Measurements from ENCODE around the gene RPL13.
A peak's percentile ranks its signal among the peaks of the same experiment; 100 is the strongest.

Gene RPL13

DNA sequence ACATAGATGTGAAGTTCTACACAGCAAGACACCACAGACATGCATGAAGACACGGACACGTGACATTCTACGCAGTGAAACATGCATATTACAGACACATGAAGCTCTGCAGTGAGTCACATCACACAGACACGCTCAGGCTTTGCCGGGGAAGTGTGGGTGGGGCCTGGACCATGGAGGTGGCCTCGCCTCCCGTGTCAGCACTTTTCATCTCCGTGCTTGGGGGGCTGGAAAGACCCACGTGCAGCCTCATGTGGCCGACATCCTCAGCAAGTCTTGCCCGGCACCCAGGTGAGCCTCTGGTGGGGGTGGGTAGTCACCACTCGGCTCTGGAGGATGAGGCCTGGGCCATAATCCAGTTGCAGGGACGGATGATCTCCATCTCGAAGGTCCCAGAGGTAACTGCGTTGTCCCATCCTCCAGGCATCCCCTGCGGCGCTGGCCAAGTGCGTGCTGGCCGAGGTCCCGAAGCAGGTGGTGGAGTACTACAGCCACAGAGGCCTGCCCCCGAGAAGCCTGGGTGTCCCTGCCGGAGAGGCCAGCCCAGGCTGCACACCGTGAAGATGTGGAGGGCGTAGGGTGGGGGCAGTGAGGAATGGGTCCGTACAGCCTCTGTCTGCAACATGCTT, 35.7 kb downstream of the RPL13 start:
- no peak for DNase-seq (ENCODE audit: extremely low read depth in 1 of 2, low read depth in 1 of 2)

DNA sequence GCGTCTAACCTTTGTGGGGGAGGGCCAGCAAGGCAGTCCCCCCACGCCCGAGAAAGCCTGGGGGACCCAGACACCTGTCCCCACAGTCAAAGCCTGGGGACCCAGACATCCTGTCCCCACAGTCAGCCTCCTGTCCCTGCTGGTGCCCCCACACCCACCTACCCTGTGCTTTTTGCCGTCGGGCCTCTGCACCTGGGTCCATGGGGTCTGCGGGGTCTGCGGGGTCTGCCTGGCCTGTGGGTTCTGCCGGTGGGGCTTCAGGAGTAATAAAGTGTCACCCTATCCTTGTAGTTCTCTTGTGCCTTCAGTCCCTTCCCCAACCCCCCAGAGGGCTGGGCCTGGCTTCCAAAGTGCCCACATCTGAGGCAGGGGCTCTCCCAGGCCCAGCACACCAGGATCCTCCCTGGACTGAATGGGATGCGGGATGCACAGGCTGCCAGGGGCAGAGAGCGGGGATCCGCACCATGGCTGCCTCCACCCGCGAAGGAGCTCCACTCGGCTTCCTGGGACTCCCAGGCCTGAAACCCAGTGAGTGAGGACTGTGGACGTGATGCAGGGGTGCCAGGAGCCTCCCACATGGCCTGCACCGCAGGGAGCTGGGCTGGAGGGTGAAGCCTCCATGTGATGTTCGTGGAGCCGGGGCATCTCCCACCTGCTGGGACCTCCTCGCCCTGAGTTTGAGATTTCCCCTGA, 36.6 kb downstream of the RPL13 start:
- DNase-seq (ENCODE audit: extremely low read depth in 1 of 2, low read depth in 1 of 2), result no peak

DNA sequence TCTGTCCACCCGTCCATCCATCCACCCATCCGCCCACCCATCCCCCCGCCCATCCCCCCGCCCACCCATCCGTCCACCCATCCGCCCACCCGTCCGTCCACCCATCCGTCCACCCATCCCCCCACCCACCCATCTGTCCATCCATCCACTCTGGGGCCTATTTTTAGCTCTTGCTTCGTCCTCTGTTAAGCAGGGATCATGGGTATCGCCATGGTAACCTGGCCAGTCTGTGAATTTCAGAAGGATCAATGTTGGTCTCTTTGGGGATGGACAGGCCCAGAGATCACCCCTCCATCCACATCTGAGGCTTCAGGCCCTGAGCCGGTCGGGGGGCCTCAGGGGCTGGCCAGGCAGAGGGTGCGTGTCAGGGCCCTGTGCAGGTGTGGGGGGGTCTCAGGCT, 37.7 kb downstream of the RPL13 start:
- no peak for DNase-seq (ENCODE audit: extremely low read depth in 1 of 2, low read depth in 1 of 2)

DNA sequence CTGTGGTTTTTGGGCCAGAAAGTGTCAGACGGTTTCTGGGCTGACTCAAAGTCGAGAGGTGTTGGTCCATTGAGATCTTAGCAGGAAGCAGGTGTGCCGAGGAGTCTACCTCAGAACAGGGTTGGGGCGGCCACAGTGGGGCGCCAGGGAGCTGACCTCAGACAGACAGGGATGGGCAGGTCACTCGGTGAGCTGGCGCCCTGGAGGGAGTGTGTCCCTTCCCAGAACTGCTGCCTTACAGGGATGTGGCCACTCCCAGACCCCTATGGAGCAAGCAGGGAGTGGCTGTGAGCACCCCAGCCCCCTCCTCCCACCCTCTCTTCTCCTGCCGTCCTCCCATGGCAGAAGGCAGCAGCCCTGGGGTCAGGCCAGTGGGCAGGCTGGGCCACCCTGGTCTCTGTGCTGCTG, 39.0 kb downstream of the RPL13 start:
- peak in 1 of 2 donors; percentile 29 for DNase-seq (ENCODE audit: extremely low read depth in 1 of 2, low read depth in 1 of 2)

DNA sequence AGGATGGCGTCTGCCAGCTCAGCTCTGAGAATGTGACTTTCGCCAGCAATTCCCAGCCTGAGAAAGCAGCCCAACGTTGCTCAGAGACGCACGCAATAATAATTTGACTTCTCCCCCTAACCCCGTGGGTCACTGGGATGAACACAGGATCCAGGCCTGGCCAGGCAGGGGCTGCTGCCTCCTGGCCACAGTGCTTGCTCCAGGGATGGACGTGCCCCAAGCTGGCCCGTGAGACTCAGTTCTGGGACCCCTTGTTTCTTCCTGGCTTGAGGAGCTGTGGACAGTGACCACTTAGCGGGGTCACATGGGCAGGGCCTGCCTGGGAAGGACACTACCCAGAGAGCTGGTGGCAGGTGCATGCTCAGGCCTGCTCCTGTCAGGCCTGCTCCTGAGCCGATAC, 39.4 kb downstream of the RPL13 start:
- no peak for DNase-seq (ENCODE audit: extremely low read depth in 1 of 2, low read depth in 1 of 2)

DNA sequence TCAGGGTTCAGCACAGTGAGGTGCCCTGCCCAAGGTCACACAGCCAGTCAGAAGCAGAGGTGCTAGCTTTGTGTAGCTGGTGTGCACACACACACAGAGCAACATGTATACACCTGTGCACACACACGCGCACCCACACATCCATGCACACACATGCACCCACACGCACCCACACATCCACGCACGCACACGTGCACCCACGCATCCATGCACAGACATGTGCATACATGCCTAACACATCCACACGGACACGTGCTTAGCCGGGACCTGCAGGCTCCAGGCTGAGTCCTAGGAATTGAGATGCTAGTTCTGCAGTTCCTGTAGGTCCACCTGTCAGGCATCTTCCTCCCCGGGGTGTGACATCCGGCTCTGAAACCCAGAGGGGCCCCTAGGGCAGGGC, 39.9 kb downstream of the RPL13 start:
- no peak for DNase-seq (ENCODE audit: extremely low read depth in 1 of 2, low read depth in 1 of 2)

DNA sequence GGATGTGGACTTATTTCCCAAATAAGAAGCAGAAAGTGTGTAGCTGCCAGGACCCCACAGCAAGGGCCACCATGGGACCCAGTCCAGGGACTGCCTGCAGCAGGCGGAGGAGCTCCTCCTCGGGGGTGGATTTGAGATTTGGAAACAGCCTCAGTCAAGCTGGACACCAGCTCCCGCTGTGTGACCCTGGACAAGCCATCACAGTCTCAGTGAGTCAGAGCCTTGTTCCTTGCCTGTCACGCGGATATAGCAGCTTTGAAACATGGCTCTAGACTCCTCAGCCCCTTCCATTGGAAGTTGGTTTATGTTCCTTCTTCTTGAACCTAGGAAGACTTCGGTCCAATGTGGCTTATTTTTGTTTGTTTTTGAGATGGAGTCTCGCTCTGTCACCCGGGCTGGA, 40.5 kb downstream of the RPL13 start:
- no peak for DNase-seq (ENCODE audit: extremely low read depth in 1 of 2, low read depth in 1 of 2)

DNA sequence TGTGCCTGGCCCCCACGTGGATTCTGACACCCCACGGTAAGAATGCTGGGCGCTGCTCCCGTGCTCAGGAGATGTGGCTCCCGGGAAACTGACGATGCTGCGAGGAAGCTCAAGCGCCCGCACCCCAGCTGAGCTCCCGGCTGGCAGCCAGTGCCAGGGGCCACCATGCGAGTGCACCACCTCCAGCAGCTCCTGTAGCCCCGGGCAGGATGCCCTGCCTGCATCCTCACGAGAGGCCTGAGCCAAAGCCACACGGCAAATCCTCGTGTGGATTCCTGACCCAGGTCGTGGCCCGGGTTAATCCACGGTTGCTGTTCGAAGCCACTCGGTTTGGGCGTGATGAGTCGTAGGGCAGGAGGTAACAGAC, 41.4 kb downstream of the RPL13 start:
- no peak for DNase-seq (ENCODE audit: extremely low read depth in 1 of 2, low read depth in 1 of 2)

DNA sequence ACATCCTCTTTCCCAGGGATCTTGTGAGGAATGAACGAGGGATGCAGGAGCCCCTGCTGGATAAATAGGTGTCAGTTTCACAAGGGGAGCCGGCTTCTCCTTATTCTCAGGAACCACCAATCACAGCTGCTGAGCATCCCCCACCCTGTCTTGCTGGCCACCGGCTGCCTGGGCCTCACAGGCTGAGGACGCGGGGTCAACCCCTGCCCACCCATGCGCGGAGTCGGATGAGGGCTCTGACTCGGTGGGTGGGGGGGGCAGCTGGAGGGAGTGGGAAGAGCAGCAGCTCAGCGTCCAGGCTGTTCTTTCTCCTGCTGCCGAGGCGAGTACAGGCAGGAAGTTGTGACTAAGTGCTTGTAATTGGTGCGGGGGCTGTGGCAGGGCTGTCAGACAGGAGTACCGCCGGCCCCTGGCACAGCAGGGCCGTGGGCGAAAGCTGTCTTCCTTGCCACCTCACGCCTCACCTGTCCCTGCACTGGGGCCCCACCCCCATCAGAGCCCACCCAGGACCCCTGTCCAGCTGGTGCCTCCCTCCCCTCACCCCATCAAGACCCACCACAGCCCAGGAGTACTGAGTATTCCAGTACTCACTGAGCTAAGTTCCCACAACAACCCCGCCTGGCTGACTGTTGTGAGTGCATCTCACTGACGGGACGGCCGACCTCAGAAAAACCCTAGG, 41.9 kb downstream of the RPL13 start:
- peak; percentile 46 to 52 for DNase-seq (ENCODE audit: extremely low read depth in 1 of 2, low read depth in 1 of 2)

DNA sequence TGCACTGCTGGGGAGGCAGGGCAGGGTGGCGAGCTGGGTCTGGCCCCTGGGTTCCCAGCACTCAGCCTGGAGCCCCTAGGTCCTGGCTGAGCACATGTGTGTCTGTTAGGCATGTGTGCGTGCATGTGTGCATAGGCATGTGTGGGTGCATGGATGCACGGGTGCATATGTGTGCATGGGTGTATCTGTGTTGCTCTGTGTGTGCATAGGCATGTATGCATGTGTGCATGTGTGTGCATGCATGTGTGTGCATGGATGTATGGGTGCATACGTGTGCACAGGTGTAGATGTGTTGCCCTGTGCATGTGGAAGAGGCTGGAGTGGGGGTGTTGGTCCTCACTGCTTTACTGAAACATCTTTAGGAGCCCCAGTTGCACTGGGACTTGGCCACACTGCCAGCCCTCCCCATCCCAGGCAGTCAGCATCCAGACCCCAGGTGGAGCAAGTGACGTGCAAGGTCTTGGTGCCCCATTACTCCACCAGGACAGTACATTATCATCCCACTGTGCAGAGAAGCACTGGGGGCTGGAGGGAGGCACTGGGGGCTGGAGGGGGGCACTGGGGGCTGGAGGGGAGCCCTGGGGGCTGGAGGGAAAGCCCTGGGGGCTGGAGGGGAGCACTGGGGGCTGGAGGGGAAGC, 42.6 kb downstream of the RPL13 start:
- DNase-seq (ENCODE audit: extremely low read depth in 1 of 2, low read depth in 1 of 2), result no peak

DNA sequence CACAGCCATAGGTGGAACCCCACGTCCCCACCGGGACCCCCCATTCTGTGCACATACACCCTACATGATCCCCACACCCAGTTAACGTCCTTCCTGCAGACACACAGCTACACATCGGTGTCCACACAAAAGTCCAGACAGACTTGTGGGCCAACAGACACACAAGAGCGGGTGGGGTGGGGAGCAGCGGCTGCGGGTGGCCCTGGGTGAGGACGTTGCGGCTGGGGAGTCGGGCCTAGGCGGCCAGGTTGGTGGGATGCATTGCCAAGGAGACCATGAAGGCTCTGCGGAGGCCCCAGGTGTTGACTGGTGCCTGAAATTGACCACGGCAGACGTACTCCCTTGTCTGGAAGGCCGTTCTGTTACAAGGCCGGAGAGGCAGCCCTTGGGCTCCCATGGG, 44.3 kb downstream of the RPL13 start:
- no peak for DNase-seq (ENCODE audit: extremely low read depth in 1 of 2, low read depth in 1 of 2)

DNA sequence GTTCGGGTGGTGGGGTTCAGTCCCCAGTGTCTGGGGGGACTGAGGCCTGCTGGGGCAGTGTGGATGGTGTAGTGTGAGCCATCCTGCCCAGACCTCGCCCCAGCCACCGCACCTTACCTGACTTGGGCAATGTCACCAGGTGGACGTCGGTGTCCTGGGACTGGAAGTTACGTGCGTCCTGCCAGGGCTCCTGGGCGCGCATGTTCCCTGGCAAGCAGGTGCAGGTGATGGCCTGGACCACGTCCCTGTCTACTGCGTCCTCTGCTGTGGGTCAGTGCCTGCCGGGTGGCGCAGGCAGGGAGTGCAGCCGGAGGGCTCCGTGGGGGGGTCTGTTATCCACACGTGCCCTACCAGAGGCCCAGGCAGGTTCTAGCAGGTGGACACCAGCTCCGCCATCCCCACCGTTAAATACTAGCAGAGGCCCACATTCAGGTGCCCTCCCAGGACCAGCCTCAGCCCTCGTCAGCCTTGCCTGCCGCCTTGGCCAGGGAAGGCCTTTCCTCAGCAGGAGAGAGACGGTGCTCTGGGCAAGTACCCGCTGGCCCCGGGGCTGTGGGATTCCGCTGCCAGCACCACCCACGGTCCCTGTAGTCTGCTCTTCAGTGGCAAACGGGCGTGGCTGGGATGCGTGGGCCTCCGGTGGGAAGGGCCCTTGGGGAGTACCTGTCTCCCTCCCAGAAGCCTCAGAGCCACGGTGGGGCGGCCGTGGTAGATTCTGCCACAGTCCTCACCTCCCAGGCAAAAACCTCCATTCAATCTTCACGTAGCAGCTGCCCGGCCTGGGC, 44.9 kb downstream of the RPL13 start:
- DNase-seq (ENCODE audit: extremely low read depth in 1 of 2, low read depth in 1 of 2), result no peak

DNA sequence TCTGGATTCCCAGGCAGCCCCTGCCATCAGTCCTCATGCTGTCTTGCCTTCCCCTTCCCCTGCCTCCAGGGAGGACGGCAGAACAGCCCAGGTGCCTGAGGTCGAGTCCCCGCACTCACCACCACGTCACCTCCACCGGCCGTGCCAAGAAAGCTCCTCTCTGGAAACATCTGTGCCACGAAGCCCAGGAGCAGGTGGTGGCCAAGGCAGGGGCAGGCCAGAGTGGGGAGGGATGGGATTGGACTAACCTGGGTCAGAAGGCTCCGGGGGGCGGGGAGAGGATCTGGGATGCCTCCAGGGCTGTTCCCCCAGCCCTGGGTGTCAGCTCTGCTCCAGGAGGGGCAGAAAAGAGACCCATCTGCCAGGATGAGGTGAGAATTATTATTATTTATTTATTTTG, 45.5 kb downstream of the RPL13 start:
- DNase-seq (ENCODE audit: extremely low read depth in 1 of 2, low read depth in 1 of 2), result no peak

DNA sequence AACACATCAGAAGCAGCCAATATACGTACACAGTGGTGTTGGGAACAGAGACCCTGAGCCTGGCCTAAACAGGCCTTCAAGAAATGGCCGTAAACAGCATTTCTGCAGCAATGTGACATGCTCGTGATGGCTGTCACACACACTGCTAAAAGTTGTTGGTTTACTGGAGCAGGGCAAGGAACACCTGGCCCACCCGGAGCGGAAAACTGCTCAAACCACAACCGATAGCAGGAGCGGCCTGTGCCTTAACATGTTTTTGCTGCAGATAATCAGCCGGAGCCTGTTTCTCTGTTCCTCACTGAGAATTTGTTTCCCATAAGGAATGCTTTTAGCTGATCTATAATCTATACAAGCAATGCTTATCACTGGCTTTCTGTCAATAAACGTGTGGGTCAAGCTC, 47.0 kb downstream of the RPL13 start:
- DNase-seq (ENCODE audit: extremely low read depth in 1 of 2, low read depth in 1 of 2), result no peak

DNA sequence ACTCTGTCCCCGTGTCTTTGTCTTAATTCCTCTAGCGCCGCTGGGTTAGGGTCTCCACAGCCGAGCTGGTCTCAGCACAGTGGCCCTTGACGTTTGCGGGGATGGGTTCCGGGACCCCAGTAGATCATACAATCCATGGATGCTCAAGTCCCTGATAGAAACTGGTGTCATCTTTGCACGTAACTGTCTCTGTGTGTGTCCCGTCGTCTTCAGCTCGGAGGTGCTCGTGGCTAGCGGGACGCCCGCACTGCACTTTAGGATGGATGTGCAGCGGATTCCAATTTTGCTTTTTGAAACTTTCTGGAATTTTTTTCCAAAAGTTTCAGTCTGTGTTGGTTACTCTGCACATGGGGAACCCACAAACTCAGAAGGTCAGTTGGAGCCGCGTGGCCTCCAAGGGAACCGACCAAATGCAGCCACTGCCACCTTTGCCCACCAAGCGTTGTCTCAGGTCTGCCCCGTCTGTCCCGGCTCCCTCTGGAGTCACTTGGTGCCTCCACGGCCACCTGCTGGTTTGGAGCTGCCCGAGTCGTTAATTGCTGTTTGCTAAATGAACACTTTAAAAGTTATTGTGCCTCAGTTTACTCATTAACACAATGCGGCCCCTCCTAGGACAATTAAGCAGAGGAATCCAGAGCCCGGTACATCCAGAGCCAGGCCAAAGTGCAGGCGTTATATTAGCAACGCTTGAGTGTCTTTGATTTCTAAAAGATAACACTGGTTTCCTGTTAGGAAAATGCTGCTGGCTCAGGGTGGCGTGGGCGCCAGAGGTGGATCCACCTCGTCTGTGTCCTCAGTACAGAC, 47.7 kb downstream of the RPL13 start:
- DNase-seq (ENCODE audit: extremely low read depth in 1 of 2, low read depth in 1 of 2), result no peak

DNA sequence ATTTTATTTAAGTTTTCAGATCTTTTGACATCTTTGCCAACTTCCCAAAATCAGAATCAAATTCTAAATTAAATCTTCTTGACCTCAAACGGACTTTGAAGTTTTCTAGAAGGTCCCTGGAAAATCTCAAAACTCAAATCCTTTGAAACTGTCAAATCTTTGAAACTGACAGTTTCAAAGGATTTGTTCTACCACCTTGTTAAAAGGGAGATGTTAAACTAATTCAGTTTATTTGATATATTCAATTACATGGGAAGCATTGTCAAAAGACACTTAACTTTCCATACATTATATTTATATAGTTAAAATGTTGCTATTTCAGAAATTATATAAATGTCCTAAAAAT, 49.6 kb downstream of the RPL13 start:
- no peak for DNase-seq (ENCODE audit: extremely low read depth in 1 of 2, low read depth in 1 of 2)

DNA sequence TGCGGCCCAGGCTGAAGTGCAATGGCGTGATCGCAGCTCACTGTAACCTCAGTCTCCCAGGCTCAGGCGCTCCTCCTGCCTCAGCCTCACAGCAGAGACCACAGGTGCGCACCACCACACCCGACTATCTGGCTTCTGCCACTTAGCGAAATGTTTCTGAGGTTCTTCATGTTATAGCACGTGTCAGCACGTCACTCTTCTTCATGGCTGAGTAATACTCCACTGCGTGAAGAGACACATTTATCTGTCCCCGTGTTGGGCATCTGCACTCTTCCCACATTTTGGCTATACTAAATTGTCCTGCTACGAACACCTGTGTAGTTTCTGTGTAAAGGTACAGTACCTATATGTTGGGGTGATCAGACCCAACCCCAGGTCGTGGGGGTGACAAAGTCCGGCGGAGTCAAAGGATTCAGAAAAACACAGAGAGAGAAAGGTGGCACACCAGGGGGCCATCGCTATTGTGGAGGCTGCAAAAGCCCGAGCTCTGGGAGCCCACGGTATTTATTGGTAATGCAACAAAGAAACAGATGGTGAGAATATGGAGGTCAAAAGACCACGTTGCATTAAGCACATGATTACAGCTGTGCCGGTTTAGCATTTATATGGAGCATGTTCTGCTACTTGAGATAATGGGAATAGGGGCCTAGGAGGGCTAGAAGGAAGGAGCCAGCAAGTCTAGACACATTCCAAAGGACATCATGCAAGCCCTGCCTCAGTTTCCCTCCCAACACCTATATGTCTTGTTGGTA, 52.1 kb downstream of the RPL13 start:
- no peak for DNase-seq (ENCODE audit: extremely low read depth in 1 of 2, low read depth in 1 of 2)

DNA sequence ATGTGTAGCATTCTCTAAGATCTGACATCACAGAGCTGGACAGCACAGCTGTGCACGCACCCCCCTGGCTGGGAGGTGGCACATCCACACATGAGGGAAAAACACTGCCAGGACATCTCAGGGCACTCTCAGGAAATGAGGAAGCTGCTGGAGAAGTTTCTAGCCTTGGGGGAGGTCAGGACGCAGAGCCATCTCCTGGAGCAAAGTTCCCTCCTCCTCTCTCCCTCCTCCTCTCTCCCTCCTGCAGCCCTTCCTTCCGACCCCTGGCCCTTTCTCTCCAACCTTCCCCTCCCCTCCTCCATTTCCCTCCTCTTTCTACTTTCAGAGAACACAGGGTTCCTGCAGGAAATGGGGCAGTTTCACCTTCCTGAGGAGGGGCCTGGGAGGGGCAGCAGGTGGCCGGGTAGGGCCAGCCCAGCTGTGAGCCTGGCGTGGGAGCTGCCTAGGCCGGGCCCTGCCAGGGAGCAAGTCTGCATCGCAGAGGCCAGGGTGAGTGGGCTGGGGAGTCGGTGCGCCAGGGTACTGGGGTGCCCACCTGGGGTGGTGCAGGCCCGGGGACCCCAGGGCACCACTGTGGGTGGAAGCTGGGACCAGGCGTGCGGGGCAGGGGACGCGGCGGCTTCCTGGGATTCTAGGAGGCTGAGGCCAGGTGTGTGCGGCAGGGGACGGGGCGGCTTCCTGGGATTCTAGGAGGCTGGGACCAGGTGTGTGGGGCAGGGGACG, 52.9 kb downstream of the RPL13 start, which contains the start of gene DPEP1:
TSS of gene DPEP1 (plus strand) at position 412 of the 723 bp plus-strand sequence. CDS start 16,769 bp downstream, outside the sequence.
- no peak for DNase-seq (ENCODE audit: extremely low read depth in 1 of 2, low read depth in 1 of 2)

DNA sequence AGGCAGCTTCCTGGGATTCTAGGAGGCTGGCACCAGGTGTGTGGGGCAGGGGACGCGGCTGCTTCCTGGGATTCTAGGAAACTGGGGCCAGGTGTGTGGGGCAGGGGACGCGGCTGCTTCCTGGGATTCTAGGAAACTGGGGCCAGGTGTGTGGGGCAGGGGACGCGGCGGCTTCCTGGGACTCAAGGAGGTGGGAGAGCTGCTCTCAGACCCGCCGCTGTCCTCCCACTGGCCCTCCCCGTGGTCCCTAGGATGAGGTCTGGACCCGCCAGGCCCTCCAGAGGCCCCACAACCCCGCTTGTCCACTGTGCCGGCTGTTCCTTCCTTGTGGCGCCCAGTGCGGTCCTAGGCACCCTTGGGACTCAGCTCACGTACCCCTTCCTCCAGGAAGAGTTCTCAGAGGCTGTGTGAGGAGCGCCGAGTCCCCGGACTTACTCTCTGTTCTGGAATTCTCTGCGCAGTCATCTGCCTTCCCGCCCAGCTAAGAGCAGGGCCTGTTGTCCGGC, 53.5 kb downstream of the RPL13 start:
- no peak for DNase-seq (ENCODE audit: extremely low read depth in 1 of 2, low read depth in 1 of 2)
